Aorta (tissue), 5 donors: ENCODE results near the gene ZNF438. TPM values are rescaled to one million over a fixed set of nuclear protein-coding genes. Genes with fewer than 3 reads are reported as not detected.

Experiments
- ATAC-seq: fragments of 200-7000 bp; cut with Tn5 transposase; one replicate; pipeline ENCODE4 v1.9.1; 2022; ENCODE audit warnings: moderate library complexity; ENCODE audit not compliant: low FRiP score
- DNase-seq, 2 donors: peaks; one replicate each; pipeline ENCODE4 v3.0.0-alpha.2; 2020
- H3K27ac ChIP-seq, 2 donors: one replicate each; pipeline ENCODE4 v1.5.1; 2013; ENCODE audit warnings: low read length in 2 of 2, mild to moderate bottlenecking in 2 of 2, moderate library complexity in 2 of 2, control low read depth in 1 of 2, inconsistent platforms in 1 of 2, low read depth in 1 of 2
- H3K27me3 ChIP-seq, 2 donors: one replicate each; pipeline ENCODE4 v1.6.1; 2013; ENCODE audit warnings: control low read depth in 1 of 2, low read length in 1 of 2, mild to moderate bottlenecking in 1 of 2, moderate library complexity in 1 of 2; ENCODE audit not compliant: insufficient read depth in 2 of 2, control insufficient read depth in 1 of 2
- H3K36me3 ChIP-seq, 2 donors: one replicate each; pipeline ENCODE4 v1.6.1; 2013; ENCODE audit warnings: control low read depth in 1 of 2, low read length in 1 of 2, mild to moderate bottlenecking in 1 of 2; ENCODE audit not compliant: insufficient read depth in 2 of 2, control insufficient read depth in 1 of 2
- H3K4me1 ChIP-seq, 2 donors: one replicate each; pipeline ENCODE4 v1.6.1; 2013; ENCODE audit warnings: low read length in 2 of 2, control low read depth in 1 of 2, mild to moderate bottlenecking in 1 of 2, moderate library complexity in 1 of 2; ENCODE audit not compliant: insufficient read depth in 2 of 2, control insufficient read depth in 1 of 2
- H3K4me3 ChIP-seq, 2 donors: one replicate each; pipeline ENCODE4 v1.5.1; 2013; ENCODE audit warnings: low read length in 2 of 2, control low read depth in 1 of 2, mild to moderate bottlenecking in 1 of 2
- H3K9me3 ChIP-seq: one replicate; pipeline ENCODE4 v1.6.1; 2013; ENCODE audit warnings: mild to moderate bottlenecking, low read length; ENCODE audit not compliant: control insufficient read depth
- WGBS, 2 donors: extraction: QIAGEN DNeasy Blood & Tissue Kit; methylation state at CpG; one replicate each; pipeline ENCODE4 v1.1.7; 2013; 5-methylcytosine and 5-hydroxymethylcytosine counted together
- intact Hi-C, 2 donors: fragments of 100-400 bp; cut with DNase I; formaldehyde crosslinking; loops; one replicate each; pipeline versions ENCODE4 v1.14.2 to v1.15.0; 2022
- polyA plus RNA-seq, 2 donors: library from polyadenylated mRNA; stranded (reverse); fragments of 200-250 nt; gene quantifications; one replicate each; pipeline ENCODE4 v1.2.3, GENCODE V29; 2013
- total RNA-seq, 2 donors: library from RNA; stranded (reverse); fragmentation: NEBNext Ultra II Directional; extraction: Animal tissue kit (Norgen Biotek cat#: 25700); gene quantifications; one replicate each; pipeline ENCODE4 v1.2.1, GENCODE V29; 2021
- donor health status: healthy with polysubstance abuse.
- donor health status: Bipolar disorder and iron deficiency.
- donor health status: DM: no; HTN: no; CAD: no.
- donor health status: DM: no; HTN: no; CAD: no.
- donor health status: DM: yes; HTN: yes; CAD: no.

The ZNF438 gene
- total and polyA plus RNA-seq, 4 donors = 10.6 to 16.5 (median 12.5) TPM

DNA sequence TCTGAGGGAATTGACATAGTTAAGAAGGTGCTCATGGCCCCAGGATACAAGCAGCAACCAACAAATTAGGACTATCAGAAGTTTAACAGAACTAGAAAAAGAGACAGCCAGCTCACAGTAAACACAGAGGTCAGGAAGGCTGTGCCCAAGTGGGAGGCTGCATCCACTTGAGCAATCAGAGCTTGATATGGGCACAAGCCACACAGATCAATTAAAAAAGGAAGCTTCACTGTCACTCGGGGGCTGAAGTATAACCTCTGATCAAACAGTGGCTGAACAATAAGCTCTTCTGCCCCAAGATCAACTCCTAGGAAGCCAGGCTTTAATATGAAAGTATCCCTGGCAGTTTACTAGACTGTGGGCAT lies 40.0 kb downstream of the ZNF438 start:
- Histone ChIP-seq H3K9me3 (no peaks in the 10 kb centered on the region), H3K4me3 (no peak overlapping the region), H3K27ac (peak overlapping the region in 1 of 2 donors; percentile 21), H3K4me1 (peaks cover 0 to 2% of the 10 kb centered on the region in 2 donors), H3K36me3 (no peaks in the 10 kb centered on the region), H3K27me3 (no peaks in the 10 kb centered on the region)
- intact Hi-C loops = no loop called here
- 76 to 82% methylated on average over 1 of the region's 1 CpG for WGBS, 2 donors
- no peak for DNase-seq
- ATAC-seq = no peak

DNA sequence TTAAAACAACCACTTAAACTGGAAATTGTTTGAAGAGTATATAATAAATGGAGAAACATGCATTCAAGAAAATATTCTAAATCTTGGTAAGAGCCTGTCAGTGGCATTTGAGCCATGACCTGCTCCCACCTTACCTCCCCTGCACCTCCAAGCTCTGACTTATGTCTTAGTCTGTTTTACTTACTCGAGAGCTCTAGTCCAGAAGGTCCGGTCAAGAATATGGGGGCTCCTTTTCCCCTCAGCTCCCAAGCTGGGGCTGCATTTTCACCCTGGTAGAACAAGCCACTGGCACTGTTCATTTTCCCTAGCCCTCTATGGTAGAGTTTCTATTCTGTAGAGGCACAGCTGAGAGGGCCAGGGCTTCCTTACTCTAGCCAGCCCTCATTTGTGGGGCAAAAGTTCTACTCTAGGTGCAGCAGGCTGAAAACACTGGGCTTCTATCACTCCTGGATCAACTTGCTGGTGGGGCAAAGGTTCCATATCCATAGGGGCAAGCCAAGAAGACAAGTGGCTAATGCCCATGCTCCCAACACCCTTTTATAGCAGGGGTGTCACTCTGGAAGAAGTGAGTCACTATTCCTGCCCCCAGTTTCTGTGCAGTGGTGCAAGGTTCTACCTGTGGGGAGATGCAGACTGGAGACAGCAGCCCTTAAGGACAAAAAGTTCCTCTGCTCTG lies 40.6 kb downstream of the ZNF438 start:
- WGBS, 2 donors = 98 to 99% methylated on average over 2 of the region's 2 CpGs
- no peaks in the 10 kb centered on the region for H3K27me3 ChIP-seq
- no peaks in the 10 kb centered on the region for H3K9me3 ChIP-seq
- H3K4me1 ChIP-seq = peaks cover 0 to 2% of the 10 kb centered on the region in 2 donors
- no peak for DNase-seq
- H3K4me3 ChIP-seq = no peak overlapping the region
- H3K27ac ChIP-seq = peak overlapping the region in 1 of 2 donors; percentile 14
- no peak for ATAC-seq
- no peaks in the 10 kb centered on the region for H3K36me3 ChIP-seq
- intact Hi-C loops = no loop called here

DNA sequence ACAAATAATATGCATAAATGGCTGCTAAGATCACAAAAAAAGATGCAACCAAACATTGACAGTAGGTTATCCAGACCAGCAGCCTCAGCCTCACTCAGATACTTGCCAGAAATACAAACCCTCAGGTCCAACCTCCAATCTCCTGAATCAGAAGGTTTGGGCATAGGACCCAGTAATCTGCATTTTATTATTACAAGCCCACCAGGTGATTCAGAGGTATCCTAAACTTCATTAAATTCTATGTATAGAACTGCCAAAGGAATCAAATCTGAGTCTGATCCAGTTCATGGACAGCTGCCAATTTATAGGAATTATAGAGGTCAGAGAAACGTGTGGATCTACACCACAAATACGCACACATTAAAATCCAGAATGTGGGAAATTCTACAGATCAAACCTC lies 41.3 kb downstream of the ZNF438 start:
- WGBS, 2 donors = 88 to 90% methylated on average over 2 of the region's 2 CpGs
- intact Hi-C loops = no loop called here
- H3K27ac ChIP-seq = no peak overlapping the region
- peaks cover 0 to 2% of the 10 kb centered on the region in 2 donors for H3K4me1 ChIP-seq
- H3K9me3 ChIP-seq = no peaks in the 10 kb centered on the region
- ATAC-seq = no peak
- no peak for DNase-seq
- no peak overlapping the region for H3K4me3 ChIP-seq
- no peaks in the 10 kb centered on the region for H3K27me3 ChIP-seq
- H3K36me3 ChIP-seq = no peaks in the 10 kb centered on the region

DNA sequence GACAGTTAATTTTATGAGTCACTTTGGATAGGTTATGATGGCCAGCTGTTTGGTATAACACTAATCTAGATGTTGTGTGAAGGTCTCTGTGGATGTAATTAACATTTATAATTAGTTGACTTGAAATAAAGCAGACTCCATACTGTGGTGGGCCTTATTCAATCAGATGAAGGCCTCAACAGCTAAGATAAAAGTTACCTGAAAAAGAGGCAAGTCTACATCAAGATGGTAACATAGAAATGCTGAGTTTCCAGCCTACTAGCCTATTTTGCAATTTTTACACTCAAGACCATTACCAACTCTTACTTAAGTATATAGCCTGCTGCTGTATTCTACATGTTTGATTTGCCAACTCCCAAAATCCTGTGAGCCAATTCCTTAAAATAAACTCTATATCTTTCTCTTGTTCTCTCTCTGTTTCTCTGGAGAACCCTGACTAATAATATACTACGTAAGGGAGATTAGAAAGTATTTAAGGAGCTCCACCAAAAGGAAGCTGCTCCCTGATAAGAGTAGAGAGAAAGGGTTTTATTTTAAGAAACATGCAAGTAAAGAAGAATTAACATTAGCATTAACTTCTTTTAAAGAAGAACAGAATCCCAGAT lies 42.7 kb downstream of the ZNF438 start:
- Histone ChIP-seq H3K27me3 (no peaks in the 10 kb centered on the region), H3K4me3 (no peak overlapping the region), H3K36me3 (no peaks in the 10 kb centered on the region), H3K27ac (no peak overlapping the region), H3K9me3 (no peaks in the 10 kb centered on the region), H3K4me1 (peaks cover 0 to 2% of the 10 kb centered on the region in 2 donors)
- intact Hi-C loops = no loop called here
- WGBS, 2 donors = 2 to 3% methylated on average over 1 of the region's 1 CpG
- DNase-seq = no peak
- ATAC-seq = peak; percentile 8

DNA sequence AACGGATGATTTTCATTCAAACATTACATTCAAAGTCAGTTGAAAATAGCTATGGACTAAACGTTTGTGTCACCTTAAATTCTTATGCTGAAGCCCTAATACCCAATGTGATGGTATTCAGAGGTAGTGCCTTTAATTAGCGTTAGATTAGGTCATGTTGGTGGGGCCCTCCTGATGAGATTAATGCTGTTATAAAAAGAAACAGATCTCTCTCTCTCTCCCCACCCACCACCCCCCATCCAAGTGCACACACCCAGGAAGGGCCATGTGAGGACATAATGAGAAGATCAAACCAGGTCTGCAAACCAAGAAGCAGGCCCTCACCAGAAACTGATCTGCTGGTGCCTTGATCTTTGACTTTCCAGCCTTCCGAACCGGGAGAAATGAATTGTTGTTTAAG lies 44.2 kb downstream of the ZNF438 start:
- Histone ChIP-seq H3K27ac (no peak overlapping the region), H3K27me3 (no peaks in the 10 kb centered on the region), H3K4me1 (peaks cover 2 to 3% of the 10 kb centered on the region in 2 donors), H3K36me3 (no peaks in the 10 kb centered on the region), H3K4me3 (no peak overlapping the region), H3K9me3 (no peaks in the 10 kb centered on the region)
- intact Hi-C loops = no loop called here
- WGBS, 2 donors = 73 to 78% methylated on average over 5 of the region's 5 CpGs
- DNase-seq = no peak
- ATAC-seq = no peak

DNA sequence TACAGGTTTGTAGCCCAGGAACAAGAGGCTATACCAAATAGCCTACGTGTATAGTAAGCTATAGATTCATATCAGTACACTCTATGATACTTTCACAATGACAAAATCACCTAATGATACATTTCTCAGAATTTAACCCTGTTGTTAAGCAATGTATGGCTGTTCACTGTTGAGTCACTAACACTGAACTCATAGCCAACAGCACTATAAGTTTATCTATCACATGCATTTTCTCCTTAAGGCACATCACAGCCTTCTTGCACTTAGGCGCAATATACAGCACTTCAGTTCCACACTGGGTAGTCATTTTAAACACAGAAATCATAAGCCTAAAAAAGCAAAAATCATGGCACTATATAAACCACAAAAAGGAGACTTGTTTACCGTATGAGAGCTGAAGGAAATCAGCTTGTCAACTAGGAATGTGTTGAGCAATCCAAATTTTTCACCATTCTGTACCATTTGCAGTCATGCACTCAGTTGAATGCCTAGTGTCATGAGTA lies 45.6 kb downstream of the ZNF438 start:
- WGBS, 2 donors = 74% methylated on average over 3 of the region's 3 CpGs
- intact Hi-C loops = no loop called here
- Histone ChIP-seq H3K27me3 (no peaks in the 10 kb centered on the region), H3K27ac (no peak overlapping the region), H3K4me1 (peaks cover 2 to 3% of the 10 kb centered on the region in 2 donors), H3K36me3 (no peaks in the 10 kb centered on the region), H3K4me3 (no peak overlapping the region), H3K9me3 (no peaks in the 10 kb centered on the region)
- ATAC-seq (no peak), DNase-seq (no peak)

DNA sequence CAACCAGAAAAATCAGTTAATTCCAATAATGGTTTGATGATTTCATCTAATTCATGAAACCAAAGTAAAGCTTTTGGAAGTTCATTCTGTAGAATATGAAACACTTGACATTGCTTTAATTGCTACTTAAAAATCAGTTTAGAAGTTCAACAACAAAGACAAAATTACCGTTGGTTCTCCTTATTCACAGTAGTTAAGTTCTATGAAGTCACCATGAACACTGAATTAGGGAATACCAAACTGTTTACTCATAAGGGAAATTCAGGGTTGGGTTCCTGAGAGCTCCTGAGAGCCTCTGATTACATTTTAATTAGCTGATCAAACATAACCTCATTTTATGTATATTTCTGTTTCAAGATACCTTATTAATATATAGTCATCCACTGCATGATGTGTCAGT lies 46.2 kb downstream of the ZNF438 start:
- WGBS, 2 donors = 48 to 58% methylated on average over 1 of the region's 1 CpG
- ATAC-seq = no peak
- intact Hi-C loops = no loop called here
- Histone ChIP-seq H3K27me3 (no peaks in the 10 kb centered on the region), H3K9me3 (no peaks in the 10 kb centered on the region), H3K36me3 (no peaks in the 10 kb centered on the region), H3K27ac (no peak overlapping the region), H3K4me3 (no peak overlapping the region), H3K4me1 (peaks cover 2 to 3% of the 10 kb centered on the region in 2 donors)
- no peak for DNase-seq

DNA sequence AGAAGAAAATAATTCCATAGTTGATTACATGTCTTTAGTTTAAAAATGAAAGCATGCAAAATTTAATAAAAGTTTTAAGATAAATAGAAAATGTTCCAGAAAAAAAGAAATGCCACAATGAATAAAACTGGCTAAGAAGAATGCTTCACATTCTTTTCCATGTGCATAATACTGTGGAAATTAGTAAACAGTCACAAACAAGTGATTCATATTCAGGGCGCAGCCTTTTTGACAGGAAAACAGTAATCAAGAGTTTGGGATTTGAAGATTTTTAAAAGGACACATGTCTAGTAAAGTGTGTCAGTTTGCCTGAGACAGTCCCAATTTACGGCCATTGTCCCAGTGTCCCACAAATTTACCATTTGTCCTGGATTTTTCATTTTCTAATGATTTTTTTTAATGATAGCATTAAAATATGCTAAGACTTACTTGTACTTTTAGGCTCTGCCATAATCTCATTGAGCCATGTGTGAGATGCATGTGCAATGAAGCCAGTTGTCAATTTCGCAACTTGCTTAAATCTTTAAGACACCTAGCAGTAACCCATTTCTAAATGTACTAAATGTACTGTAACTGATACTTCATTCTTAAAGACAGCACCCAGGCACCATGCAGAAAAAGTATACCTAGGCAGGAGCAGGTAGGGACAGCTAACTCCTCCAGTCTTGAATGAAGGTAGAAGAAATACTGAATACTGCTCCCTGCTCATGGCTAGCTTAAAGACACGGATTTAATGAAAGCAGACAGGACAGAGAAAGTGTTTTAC lies 46.9 kb downstream of the ZNF438 start:
- WGBS, 2 donors = 74 to 81% methylated on average over 4 of the region's 4 CpGs
- Histone ChIP-seq H3K4me3 (no peak overlapping the region), H3K36me3 (no peaks in the 10 kb centered on the region), H3K27me3 (no peaks in the 10 kb centered on the region), H3K4me1 (peaks cover 2 to 6% of the 10 kb centered on the region in 2 donors), H3K9me3 (no peaks in the 10 kb centered on the region), H3K27ac (peak overlapping the region in 1 of 2 donors; percentile 17)
- ATAC-seq = no peak
- DNase-seq = no peak
- intact Hi-C loops = no loop called here
